Gastroesophageal sphincter (tissue), 4 donors: ENCODE data around the gene LRRC15. TPM values are rescaled to one million over a fixed set of nuclear protein-coding genes. Genes with fewer than 3 reads are reported as not detected.
A peak's percentile ranks its signal among the peaks of the same experiment; 100 is the strongest.

Experiments
- ATAC-seq: fragments of 150-250 bp; one replicate; pipeline ENCODE4 v1.9.1; 2016; ENCODE audit warnings: mild to moderate bottlenecking, moderate library complexity
- H3K27ac ChIP-seq, 4 donors: fragments of 200-600 bp; sonication (generic) in 3 of 4; 1 replicate in 3 of 4; 2 replicates in 1 of 4; pipeline ENCODE4 v1.5.1; 2016 to 2019
- H3K27me3 ChIP-seq: fragments of 200-600 bp; sonication (generic); one replicate; pipeline ENCODE4 v1.5.1; 2019
- H3K36me3 ChIP-seq, 2 donors: fragments of 200-600 bp; sonication (generic); one replicate each; pipeline ENCODE4 v1.5.1; 2019; ENCODE audit warnings: control low read depth in 1 of 2
- H3K4me1 ChIP-seq, 3 donors: fragments of 200-600 bp; sonication (generic); 1 replicate in 2 of 3; 2 replicates in 1 of 3; pipeline ENCODE4 v1.5.1; 2016 to 2019; ENCODE audit warnings: control low read depth in 2 of 3
- H3K4me3 ChIP-seq, 2 donors: fragments of 200-600 bp; sonication (generic); one replicate each; pipeline ENCODE4 v1.5.1; 2019; ENCODE audit warnings: mild to moderate bottlenecking in 1 of 2, moderate library complexity in 1 of 2
- H3K9me3 ChIP-seq, 3 donors: fragments of 200-600 bp; sonication (generic); one replicate each; pipeline ENCODE4 v1.5.1; 2017 to 2019; ENCODE audit warnings: control low read depth in 2 of 3
- CTCF ChIP-seq, 4 experiments: fragments of 200-600 bp in 2 of 4; fragments of 450-650 bp in 2 of 4; sonication (generic) in 1 of 4; IDR thresholded peaks; one replicate each; pipeline ENCODE4 v1.5.1; 2017 to 2019; ENCODE audit warnings: antibody characterized with exemption in 4 of 4, mild to moderate bottlenecking in 2 of 4, moderate library complexity in 2 of 4
- EP300 ChIP-seq: sonication (generic); formaldehyde crosslinking; IDR thresholded peaks from one replicate; pipeline ENCODE4 v1.6.1; 2017; ENCODE audit warnings: antibody characterized with exemption, mild to moderate bottlenecking
- POLR2A ChIP-seq, 2 donors: fragments of 450-650 bp; IDR thresholded peaks; one replicate each; pipeline ENCODE4 v1.6.1; 2017; ENCODE audit warnings: antibody characterized with exemption in 2 of 2, mild to moderate bottlenecking in 2 of 2, moderate library complexity in 1 of 2
- POLR2AphosphoS5 ChIP-seq: sonication (generic); formaldehyde crosslinking; IDR thresholded peaks from one replicate; pipeline ENCODE4 v1.6.1; 2017; ENCODE audit warnings: antibody characterized with exemption
- WGBS, 2 donors: methylation state at CpG; one replicate each; pipeline ENCODE4 v1.1.5; 2018; ENCODE audit warnings: low coverage in 1 of 2; 5-methylcytosine and 5-hydroxymethylcytosine counted together
- total RNA-seq, 4 donors: library from RNA; depleted of rRNA; stranded (reverse); fragments of >200 nt; gene quantifications; one replicate each; pipeline ENCODE4 v1.1.0, GENCODE V29; 2016

The LRRC15 gene
- total RNA-seq: under 1 TPM in 3 of 4 donors, not detected in 1; 0.42 to 0.67 (median 0.49) TPM

GRCh38 chr3:194369522-194370279, at the start of gene LRRC15:
Gene LRRC15, minus strand, starts transcription at chr3:194369743. Its CDS starts 8,700 bp downstream, at chr3:194361043.
- ATAC-seq: peak; percentile 69
- H3K36me3 ChIP-seq: no peaks in the 10 kb centered on the region
- H3K27me3 ChIP-seq: peaks cover 29% of the 10 kb centered on the region
- peaks cover 0 to 18% (median 5%) of the 10 kb centered on the region in 3 donors for H3K4me1 ChIP-seq
- no peak within 1 kb of the TSS for H3K4me3 ChIP-seq
- H3K27ac ChIP-seq: no peak within 1 kb of the TSS
- H3K9me3 ChIP-seq: no peaks in the 10 kb centered on the region
- WGBS, 2 donors: 10 to 16% methylated on average over 2 to 7 of the region's 21 CpGs
- no peak for TF ChIP-seq POLR2A (IDR thresholded peaks at IDR 0.05)
- no peak for TF ChIP-seq EP300
- TF ChIP-seq POLR2AphosphoS5: no peak

GRCh38 chr3:194418671-194419070, 49.1 kb upstream of the LRRC15 start:
- Histone ChIP-seq H3K9me3 (no peaks in the 10 kb centered on the region), H3K27me3 (no peaks in the 10 kb centered on the region), H3K4me1 (peaks cover 0 to 4% (median 0%) of the 10 kb centered on the region in 3 donors), H3K36me3 (peaks cover 0 to 32% of the 10 kb centered on the region in 2 donors), H3K27ac (no peak overlapping the region), H3K4me3 (no peak overlapping the region)
- ATAC-seq: no peak
- 82 to 83% methylated on average over 2 of the region's 2 CpGs for WGBS, 2 donors
- TF ChIP-seq EP300 (no peak), POLR2A (IDR thresholded peaks at IDR 0.05) (no peak), CTCF (IDR thresholded peaks at IDR 0.05) (no peak), POLR2AphosphoS5 (no peak)

- 80 to 88% methylated on average over 7 of the region's 7 CpGs for WGBS, 2 donors
- ATAC-seq: no peak
- Histone ChIP-seq H3K27me3 (no peaks in the 10 kb centered on the region), H3K9me3 (no peaks in the 10 kb centered on the region), H3K36me3 (peaks cover 0 to 54% of the 10 kb centered on the region in 2 donors), H3K27ac (no peak overlapping the region), H3K4me1 (no peaks in the 10 kb centered on the region), H3K4me3 (no peak overlapping the region)
- TF ChIP-seq CTCF (IDR thresholded peaks at IDR 0.05) (no peak), POLR2AphosphoS5 (no peak), EP300 (no peak), POLR2A (IDR thresholded peaks at IDR 0.05) (no peak)
These were observed 37.9 kb upstream of the LRRC15 start for GRCh38 chr3:194407423-194407822.

DNA sequence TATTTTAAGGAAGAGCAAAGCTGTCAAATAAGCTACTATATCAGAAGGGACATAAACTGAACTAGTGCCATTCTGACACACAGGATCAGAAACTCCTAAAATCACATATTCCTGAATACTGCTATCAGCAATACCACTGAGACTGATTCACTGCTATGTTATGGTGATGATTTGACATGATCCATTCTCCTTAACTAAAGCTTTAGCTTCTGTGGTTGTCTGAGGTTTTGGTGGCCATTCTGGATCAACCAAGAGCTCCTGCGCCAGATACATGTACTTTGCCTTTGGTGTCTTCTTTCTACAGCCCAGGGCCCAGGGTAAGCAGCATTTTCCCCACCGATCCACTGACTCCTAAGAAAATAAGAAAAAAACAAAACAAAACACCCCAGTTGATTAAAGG, 36.2 kb upstream of the LRRC15 start:
- no peaks in the 10 kb centered on the region for H3K4me1 ChIP-seq
- peaks cover 0 to 39% of the 10 kb centered on the region in 2 donors for H3K36me3 ChIP-seq
- H3K9me3 ChIP-seq: no peaks in the 10 kb centered on the region
- H3K27me3 ChIP-seq: no peaks in the 10 kb centered on the region
- ATAC-seq: no peak
- 95 to 100% methylated on average over 2 of the region's 2 CpGs for WGBS, 2 donors
- H3K4me3 ChIP-seq: no peak overlapping the region
- TF ChIP-seq POLR2AphosphoS5 (no peak), POLR2A (IDR thresholded peaks at IDR 0.05) (no peak), CTCF (IDR thresholded peaks at IDR 0.05) (no peak), EP300 (no peak)
- no peak overlapping the region for H3K27ac ChIP-seq

DNA sequence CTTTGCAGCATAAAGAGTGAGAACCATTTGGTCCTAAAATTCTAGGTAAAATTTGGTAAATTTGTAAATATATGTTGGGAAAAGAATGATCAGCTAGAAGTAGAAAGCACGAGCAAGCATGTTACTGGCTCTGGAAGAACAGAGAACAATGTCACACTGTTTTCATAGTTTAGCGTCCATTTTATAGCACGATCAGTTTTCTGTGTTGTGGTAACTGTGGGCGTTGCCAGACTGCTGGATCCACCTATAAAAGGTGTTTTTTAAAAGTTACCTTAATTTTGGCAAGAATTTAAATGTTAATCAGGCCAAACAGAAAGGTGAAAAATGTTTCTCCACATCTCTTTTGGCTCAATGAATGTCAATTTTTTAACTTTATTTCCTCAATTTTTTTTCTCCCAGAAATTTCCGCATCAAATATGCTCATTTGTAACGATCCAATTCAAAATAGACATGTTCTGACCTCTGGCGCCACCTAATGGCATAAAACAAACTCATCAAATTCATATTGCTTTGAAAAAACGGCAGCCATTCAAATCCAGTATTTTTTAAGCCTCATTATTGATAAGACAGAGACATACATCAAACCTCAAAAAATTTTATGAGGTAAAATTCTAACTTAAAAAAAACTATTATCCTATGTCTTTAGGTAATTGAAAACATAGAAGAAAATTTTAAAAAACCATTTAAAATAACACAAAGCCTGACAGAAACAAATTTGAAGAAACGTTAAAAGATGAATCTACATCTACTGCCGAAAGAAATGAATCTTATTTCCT, 35.0 kb upstream of the LRRC15 start:
- 41 to 43% methylated on average over 10 of the region's 10 CpGs for WGBS, 2 donors

More for the DNA sequence above, 35.0 kb upstream of the LRRC15 start:
- ATAC-seq: no peak
- TF ChIP-seq CTCF (IDR thresholded peaks at IDR 0.05): peak; percentile 55 to 66 (median 60)
- TF ChIP-seq EP300: no peak
- no peak for TF ChIP-seq POLR2A (IDR thresholded peaks at IDR 0.05)
- TF ChIP-seq POLR2AphosphoS5: no peak
- Histone ChIP-seq H3K36me3 (peaks cover 0 to 35% of the 10 kb centered on the region in 2 donors), H3K27me3 (peaks cover 7% of the 10 kb centered on the region), H3K4me3 (no peak overlapping the region), H3K27ac (no peak overlapping the region), H3K4me1 (no peaks in the 10 kb centered on the region), H3K9me3 (no peaks in the 10 kb centered on the region)
